Activated CD4-positive, alpha-beta memory T cell treated with anti-CD3 and anti-CD28 coated beads for 36 hours (primary cell): ENCODE measurements around the gene RPTOR. TPM values are rescaled to one million over a fixed set of nuclear protein-coding genes. Genes with fewer than 3 reads are reported as not detected.

ENCODE experiments used
- CTCF ChIA-PET: fragments of 350-600 bp; sonication (Branson Sonifier 250); formaldehyde crosslinking; loops from one replicate; lab custom pipeline; 2021; ENCODE audit warnings: antibody characterized with exemption, inconsistent platforms; lab: Charles Lee
- POLR2A ChIA-PET: fragments of 350-600 bp; sonication (Branson Sonifier 250); formaldehyde crosslinking; loops from one replicate; lab custom pipeline; 2021; ENCODE audit warnings: antibody characterized with exemption; lab: Charles Lee
- DNase-seq: peaks from one replicate; pipeline ENCODE4 v3.0.0-alpha.2; 2020
- H3K27ac Mint-ChIP-seq: one replicate; pipeline ENCODE4 v1.8.0; 2021; ENCODE audit warnings: mixed read lengths
- H3K27me3 Mint-ChIP-seq: one replicate; pipeline ENCODE4 v1.8.0; 2021; ENCODE audit warnings: mixed read lengths
- H3K36me3 Mint-ChIP-seq: one replicate; pipeline ENCODE4 v1.8.0; 2021; ENCODE audit warnings: mixed read lengths
- H3K4me1 Mint-ChIP-seq: one replicate; pipeline ENCODE4 v1.8.0; 2021; ENCODE audit warnings: low read depth, mixed read lengths
- H3K4me3 Mint-ChIP-seq: one replicate; pipeline ENCODE4 v1.8.0; 2021; ENCODE audit warnings: mild to moderate bottlenecking, mixed read lengths
- H3K9me3 Mint-ChIP-seq: one replicate; pipeline ENCODE4 v1.8.0; 2021; ENCODE audit warnings: mixed read lengths
- intact Hi-C: fragments of 100-400 bp; cut with micrococcal nuclease; formaldehyde crosslinking; loops from one replicate; pipeline ENCODE4 v1.15.1; 2023
- total RNA-seq, 2 experiments: library from RNA; stranded (reverse); gene quantifications; one replicate each; pipeline ENCODE4 v1.2.3, GENCODE V29; 2021

RPTOR gene
- total RNA-seq, 2 experiments from 2014 or later: 41.5 to 47.9 TPM

- Mint-ChIP-seq H3K9me3 (no peaks in the 10 kb centered on the region), H3K27ac (no peak overlapping the region), H3K4me1 (peaks cover 31% of the 10 kb centered on the region), H3K27me3 (no peaks in the 10 kb centered on the region), H3K4me3 (no peak overlapping the region), H3K36me3 (peaks cover 4% of the 10 kb centered on the region)
- CTCF ChIA-PET: interaction anchor here (1.1 to 1.8 kb wide), 2 partner anchors 9 to 11 kb away, joined by 3 to 14 read pairs; no protein-coding TSS in a partner anchor
- no peak for DNase-seq
- intact Hi-C loops: no loop called here
- POLR2A ChIA-PET: no interaction called here
Observed at GRCh38 chr17:80584176-80584905, 39.7 kb downstream of the RPTOR start.

GRCh38 chr17:80585890-80586845 lies 41.5 kb downstream of the RPTOR start:
- H3K4me3 Mint-ChIP-seq: no peak overlapping the region
- POLR2A ChIA-PET: no interaction called here
- intact Hi-C loops: no loop called here
- CTCF ChIA-PET: interaction anchor here (1.1 to 1.2 kb wide), 2 partner anchors 11 to 159 kb away, joined by 3 to 5 read pairs; no protein-coding TSS in a partner anchor
- DNase-seq: no peak
- no peak overlapping the region for H3K27ac Mint-ChIP-seq
- no peaks in the 10 kb centered on the region for H3K27me3 Mint-ChIP-seq
- no peaks in the 10 kb centered on the region for H3K9me3 Mint-ChIP-seq
- H3K4me1 Mint-ChIP-seq: peaks cover 44% of the 10 kb centered on the region
- peaks cover 2% of the 10 kb centered on the region for H3K36me3 Mint-ChIP-seq

- H3K27ac Mint-ChIP-seq: no peak overlapping the region
- intact Hi-C loops: no loop called here
- no peak overlapping the region for H3K4me3 Mint-ChIP-seq
- no peaks in the 10 kb centered on the region for H3K27me3 Mint-ChIP-seq
- no peak for DNase-seq
- H3K9me3 Mint-ChIP-seq: no peaks in the 10 kb centered on the region
- POLR2A ChIA-PET: no interaction called here
- H3K36me3 Mint-ChIP-seq: peaks cover 2% of the 10 kb centered on the region
- CTCF ChIA-PET: interaction anchor here (1.1 to 1.2 kb wide), 2 partner anchors 11 to 160 kb away, joined by 3 to 5 read pairs; no protein-coding TSS in a partner anchor
- peaks cover 51% of the 10 kb centered on the region for H3K4me1 Mint-ChIP-seq
Observed at GRCh38 chr17:80586846-80587228, 42.2 kb downstream of the RPTOR start.

- peaks cover 59% of the 10 kb centered on the region for H3K4me1 Mint-ChIP-seq
- no peaks in the 10 kb centered on the region for H3K9me3 Mint-ChIP-seq
- no peak for DNase-seq
- H3K4me3 Mint-ChIP-seq: no peak overlapping the region
- H3K27ac Mint-ChIP-seq: no peak overlapping the region
- no peaks in the 10 kb centered on the region for H3K27me3 Mint-ChIP-seq
- peaks cover 2% of the 10 kb centered on the region for H3K36me3 Mint-ChIP-seq
- intact Hi-C loops: no loop called here
- CTCF ChIA-PET: no interaction called here
- POLR2A ChIA-PET: no interaction called here
Observed at GRCh38 chr17:80588702-80589383, 44.2 kb downstream of the RPTOR start.

GRCh38 chr17:80591788-80592187 lies 47.1 kb downstream of the RPTOR start:
- H3K4me1 Mint-ChIP-seq: peaks cover 55% of the 10 kb centered on the region
- CTCF ChIA-PET: interaction anchor here (0.6 to 1.5 kb wide), 3 partner anchors 13 to 200 kb away, joined by 3 to 6 read pairs (median 4); no protein-coding TSS in a partner anchor

GRCh38 chr17:80592243-80592642 lies 47.6 kb downstream of the RPTOR start:
- intact Hi-C loops: no loop called here
- DNase-seq: no peak
- Mint-ChIP-seq H3K4me3 (no peak overlapping the region), H3K36me3 (no peaks in the 10 kb centered on the region), H3K27me3 (no peaks in the 10 kb centered on the region), H3K9me3 (no peaks in the 10 kb centered on the region), H3K4me1 (peaks cover 57% of the 10 kb centered on the region), H3K27ac (no peak overlapping the region)
- ChIA-PET POLR2A (interaction anchor here (0.6 to 1.4 kb wide), 2 partner anchors 13 to 1772 kb away, joined by 3 to 5 read pairs; no protein-coding TSS in a partner anchor), CTCF (interaction anchor here (0.6 to 1.5 kb wide), 3 partner anchors 13 to 200 kb away, joined by 3 to 6 read pairs (median 4); no protein-coding TSS in a partner anchor)

More at GRCh38 chr17:80591788-80592187, 47.1 kb downstream of the RPTOR start:
- Mint-ChIP-seq H3K27me3 (no peaks in the 10 kb centered on the region), H3K27ac (peak overlapping the region; percentile 53), H3K4me3 (no peak overlapping the region), H3K36me3 (peaks cover 2% of the 10 kb centered on the region), H3K9me3 (no peaks in the 10 kb centered on the region)
- intact Hi-C loops: loop anchor here (2.0 kb wide), 1 partner anchor 13 kb away; no protein-coding TSS in a partner anchor
- POLR2A ChIA-PET: interaction anchor here (0.6 to 1.4 kb wide), 2 partner anchors 14 to 1771 kb away, joined by 3 to 5 read pairs; no protein-coding TSS in a partner anchor
- DNase-seq: no peak

- no peak overlapping the region for H3K4me3 Mint-ChIP-seq
- no peaks in the 10 kb centered on the region for H3K9me3 Mint-ChIP-seq
- DNase-seq: no peak
- intact Hi-C loops: no loop called here
- CTCF ChIA-PET: interaction anchor here (1.5 kb wide), 1 partner anchor 17 kb away, joined by 9 read pairs; no protein-coding TSS in a partner anchor
- peaks cover 65% of the 10 kb centered on the region for H3K4me1 Mint-ChIP-seq
- peaks cover 1% of the 10 kb centered on the region for H3K36me3 Mint-ChIP-seq
- POLR2A ChIA-PET: no interaction called here
- H3K27me3 Mint-ChIP-seq: no peaks in the 10 kb centered on the region
- H3K27ac Mint-ChIP-seq: no peak overlapping the region
Observed at GRCh38 chr17:80593181-80593580, 48.5 kb downstream of the RPTOR start.

GRCh38 chr17:80594431-80595269 lies 50.0 kb downstream of the RPTOR start:
- no peak overlapping the region for H3K4me3 Mint-ChIP-seq
- CTCF ChIA-PET: no interaction called here
- H3K9me3 Mint-ChIP-seq: no peaks in the 10 kb centered on the region
- peaks cover 69% of the 10 kb centered on the region for H3K4me1 Mint-ChIP-seq
- POLR2A ChIA-PET: no interaction called here
- H3K27me3 Mint-ChIP-seq: no peaks in the 10 kb centered on the region
- no peak overlapping the region for H3K27ac Mint-ChIP-seq
- peaks cover 1% of the 10 kb centered on the region for H3K36me3 Mint-ChIP-seq
- intact Hi-C loops: no loop called here
- DNase-seq: no peak

GRCh38 chr17:80596760-80597608 lies 52.3 kb downstream of the RPTOR start:
- CTCF ChIA-PET: interaction anchor here (0.9 to 1.6 kb wide), 4 partner anchors 9 to 303 kb away, joined by 3 to 6 read pairs (median 3); no protein-coding TSS in a partner anchor
- Mint-ChIP-seq H3K4me3 (no peak overlapping the region), H3K27ac (no peak overlapping the region), H3K27me3 (no peaks in the 10 kb centered on the region), H3K4me1 (peaks cover 59% of the 10 kb centered on the region), H3K36me3 (peaks cover 1% of the 10 kb centered on the region), H3K9me3 (no peaks in the 10 kb centered on the region)
- DNase-seq: peak; percentile 59
- POLR2A ChIA-PET: interaction anchor here (0.6 kb wide), 2 partner anchors 13 to 204 kb away, joined by 3 read pairs; no protein-coding TSS in a partner anchor
- intact Hi-C loops: no loop called here
